GM21737 (cell line): Measurements from ENCODE around the gene TAAR8.
A peak's percentile ranks its signal among the peaks of the same experiment; 100 is the strongest.
"Not testable (repeated sequence)": the region's sequence is repeated elsewhere in the genome, so short reads cannot be mapped to it uniquely, and the experiment has no call there.

Experiments used
- ATAC-seq: cut with Tn5 transposase; IDR thresholded peaks from one replicate; pipeline ENCODE4 v1.9.1; 2021; ENCODE audit warnings: mild to moderate bottlenecking, moderate library complexity; ENCODE audit not compliant: unreplicated experiment

Gene TAAR8

GRCh38 chr6:132537977-132538376 is 14.5 kb upstream of the TAAR8 start, which contains the start of gene TAAR9:
Gene TAAR9, plus strand, starts transcription at chr6:132538277. Its CDS starts 13 bp downstream, at chr6:132538290.
- no peak for ATAC-seq

DNA sequence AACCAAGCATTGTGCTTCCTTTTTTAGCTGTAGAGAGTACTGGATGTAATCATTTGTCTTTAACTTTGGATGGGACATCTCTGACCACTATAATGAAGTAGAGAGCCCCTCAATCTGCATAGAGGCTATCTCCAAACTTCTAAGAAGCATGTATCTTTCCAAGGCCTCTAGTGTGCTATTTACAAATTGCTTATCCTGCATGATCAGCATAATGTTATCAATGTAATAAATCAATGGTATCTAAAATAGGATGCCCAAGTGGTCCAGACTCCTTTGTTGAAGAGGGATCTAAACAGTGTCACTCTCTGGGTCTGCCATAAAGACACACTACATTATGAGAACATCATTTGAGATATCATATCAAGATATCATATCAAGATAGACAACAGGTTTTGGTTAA is 7.6 kb upstream of the TAAR8 start:
- ATAC-seq = no peak

GRCh38 chr6:132548746-132549463 is 3.6 kb upstream of the TAAR8 start:
- no peak for ATAC-seq

- no peak for ATAC-seq
Measured at GRCh38 chr6:132551214-132551613, 1.3 kb upstream of the TAAR8 start.

DNA sequence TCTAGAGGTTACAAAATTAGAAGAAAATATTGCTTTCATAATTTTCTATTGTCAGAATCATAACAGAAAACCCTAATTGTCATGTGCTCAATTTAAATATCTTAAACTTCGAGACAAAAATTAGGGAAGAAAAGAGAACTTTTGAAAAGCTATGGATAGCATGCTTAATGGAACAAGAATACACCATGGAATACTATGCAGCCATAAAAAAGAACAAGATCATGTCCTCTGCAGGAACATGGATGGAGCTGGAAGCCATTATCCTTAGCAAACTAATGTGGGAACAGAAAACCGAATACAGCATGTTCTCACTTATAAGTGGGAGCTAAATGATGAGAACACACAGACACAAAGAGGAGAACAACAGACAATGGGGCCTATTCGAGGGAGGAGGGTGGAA is 7.6 kb downstream of the TAAR8 start:
- not testable (repeated sequence) for ATAC-seq

DNA sequence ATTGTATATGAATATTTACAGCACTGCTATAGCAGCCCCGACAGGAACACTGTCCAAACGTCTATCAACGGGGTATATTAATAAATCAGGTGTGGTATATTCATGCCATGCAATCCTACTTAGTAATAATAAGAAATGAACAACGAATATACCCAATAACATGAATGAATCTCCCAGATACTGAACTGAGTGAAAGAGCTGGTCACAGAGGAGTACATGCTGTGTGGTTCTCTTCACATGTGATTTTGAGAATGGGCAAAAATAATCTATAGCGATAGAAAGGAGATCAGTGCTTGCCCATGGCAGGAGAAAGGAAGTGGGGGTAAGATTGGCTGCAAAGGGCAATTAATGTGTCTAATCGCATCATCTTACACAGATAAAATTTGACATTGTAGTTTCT is 13.9 kb downstream of the TAAR8 start:
- no peak for ATAC-seq

- ATAC-seq = no peak
Measured at GRCh38 chr6:132567566-132567965, 15.1 kb downstream of the TAAR8 start.

- ATAC-seq = no peak
Measured at GRCh38 chr6:132568611-132569010, 16.1 kb downstream of the TAAR8 start.

GRCh38 chr6:132569170-132569569 is 16.7 kb downstream of the TAAR8 start:
- no peak for ATAC-seq

- ATAC-seq = no peak
Measured at GRCh38 chr6:132570221-132570777, 17.8 kb downstream of the TAAR8 start, which contains the start of gene TAAR6. Gene TAAR6, plus strand, starts transcription at chr6:132570322. Its CDS starts 0 bp downstream, at chr6:132570322.

GRCh38 chr6:132571774-132572173 is 19.3 kb downstream of the TAAR8 start:
- no peak for ATAC-seq

DNA sequence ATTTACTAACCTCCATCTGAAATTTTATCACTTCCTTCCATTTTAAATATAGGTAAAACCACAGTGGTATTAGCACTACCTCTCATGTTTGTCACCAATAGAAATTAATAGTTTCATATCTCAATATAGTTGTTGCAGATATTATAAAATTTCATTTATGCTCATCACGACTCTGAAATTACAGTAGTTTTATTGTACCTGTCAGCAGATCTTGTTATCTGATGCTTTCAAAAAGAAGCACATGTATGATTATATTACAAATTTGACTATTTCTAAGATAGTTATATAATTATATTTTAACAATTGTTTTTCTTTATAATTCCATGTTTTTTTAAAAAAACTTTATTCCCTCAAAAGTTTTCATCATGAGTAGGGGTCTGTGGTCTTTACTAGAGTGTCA is 32.2 kb downstream of the TAAR8 start:
- ATAC-seq = no peak

DNA sequence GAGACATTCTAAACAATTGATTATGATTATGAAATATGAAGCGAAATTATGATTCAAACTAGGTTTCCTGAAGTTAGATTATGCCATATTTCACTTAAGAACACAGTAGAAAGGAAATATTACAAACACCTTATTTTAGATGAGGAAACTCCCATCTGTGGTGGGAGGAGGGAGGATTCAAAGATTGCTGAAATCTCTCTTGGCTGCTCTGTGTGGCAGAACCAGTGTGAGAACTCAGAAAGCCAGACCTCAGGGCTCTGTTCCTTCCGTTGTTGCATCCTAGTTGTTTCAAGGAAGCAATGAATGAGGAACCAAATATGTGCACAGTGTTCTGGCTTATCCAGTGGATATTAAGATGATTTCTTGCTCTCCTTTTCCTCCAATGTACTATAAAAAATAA is 35.0 kb downstream of the TAAR8 start:
- ATAC-seq = no peak

- ATAC-seq = no peak
Measured at GRCh38 chr6:132589454-132589853, 37.0 kb downstream of the TAAR8 start, which contains the start of gene TAAR5. Gene TAAR5, minus strand, starts transcription at chr6:132589741. Its CDS starts 55 bp downstream, at chr6:132589686.

DNA sequence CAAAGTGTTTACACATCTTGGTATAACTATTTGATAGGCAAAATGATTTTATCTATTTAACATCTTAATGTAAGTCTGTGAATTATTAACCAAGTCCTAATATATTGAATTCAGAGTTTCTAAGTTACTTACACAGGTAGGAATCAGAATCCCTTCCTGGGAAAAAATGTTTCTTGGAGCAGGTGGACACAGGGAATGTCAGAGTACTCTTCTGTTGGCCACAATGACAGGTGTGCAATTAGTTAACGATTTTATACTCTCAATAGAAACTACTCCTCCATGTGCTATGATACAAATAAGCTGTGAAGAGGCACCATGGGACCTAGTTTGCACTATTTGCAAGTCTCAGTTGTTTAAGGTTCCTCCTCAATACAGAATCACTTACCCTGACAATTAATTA is 37.9 kb downstream of the TAAR8 start:
- no peak for ATAC-seq

- ATAC-seq = no peak
Measured at GRCh38 chr6:132592855-132593254, 40.4 kb downstream of the TAAR8 start.

- no peak for ATAC-seq
Measured at GRCh38 chr6:132596201-132596600, 43.7 kb downstream of the TAAR8 start.

DNA sequence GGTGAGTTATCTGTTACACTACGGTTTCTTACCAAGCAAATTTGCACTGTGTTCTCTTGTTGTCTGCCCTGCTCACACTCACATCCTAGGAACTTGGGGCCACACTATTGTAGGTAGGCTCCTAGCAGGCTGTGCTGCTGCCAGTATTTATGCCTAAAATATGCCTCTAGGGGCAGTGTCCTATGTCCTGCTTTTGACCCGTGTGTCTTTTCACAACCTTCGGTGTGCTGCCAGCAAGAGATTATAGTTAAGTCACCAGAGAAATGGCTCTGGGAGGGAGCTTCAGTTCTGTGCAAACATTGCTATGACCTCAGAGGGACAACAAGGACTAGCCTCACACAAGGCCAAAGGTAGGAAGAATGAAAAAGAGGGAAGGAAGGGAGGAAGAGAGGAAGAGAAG is 46.0 kb downstream of the TAAR8 start:
- peak; percentile 52 for ATAC-seq

- not testable (repeated sequence) for ATAC-seq
Measured at GRCh38 chr6:132600900-132601299, 48.4 kb downstream of the TAAR8 start.
